HepG2 (cell line): Measurements from ENCODE around the gene BTAF1. TPM values are rescaled to one million over a fixed set of nuclear protein-coding genes. Genes with fewer than 3 reads are reported as not detected.
A peak's percentile ranks its signal among the peaks of the same experiment; 100 is the strongest.

Experiments
- ATAC-seq: fragments of 200-7000 bp; cut with Tn5 transposase; 3 replicates; pipeline ENCODE4 v1.9.1; 2020; ENCODE audit warnings: mild to moderate bottlenecking, moderate library complexity
- BruUV-seq: library from RNA; stranded (reverse); fragments of 400-500 nt; replicated peaks from 2 replicates; lab custom pipeline; 2021; lab: Mats Ljungman, UMichigan
- CTCF ChIA-PET: fragments of 300-600 bp; formaldehyde crosslinking; extraction: SDS; loops from one replicate; lab custom pipeline; 2021; ENCODE audit warnings: low total read pairs, inconsistent platforms, low intra/inter-chr PET ratio; lab: Yijun Ruan, JAX
- POLR2A ChIA-PET: fragments of 350-600 bp; sonication (Branson Sonifier 250); formaldehyde crosslinking; loops from one replicate; lab custom pipeline; 2020; ENCODE audit warnings: antibody characterized with exemption, inconsistent platforms; lab: Yijun Ruan, JAX
- DNase-seq: peaks from one replicate; pipeline ENCODE4 v3.0.0-alpha.2; 2015; ENCODE audit warnings: low spot score
- FAIRE-seq: peaks from 3 replicates; lab custom pipeline; 2011; peaks lifted over from hg19 to GRCh38; lab: Jason Lieb, UNC
- H2AFZ ChIP-seq: one replicate; pipeline ENCODE4 v1.6.1; 2011; ENCODE audit warnings: low read length, inconsistent platforms
- H3K27ac ChIP-seq: fragments of 300-600 bp; 3 replicates; pipeline ENCODE4 v1.8.0; 2011; ENCODE audit warnings: mixed run types, mild to moderate bottlenecking, mixed read lengths, low read length, inconsistent platforms; ENCODE audit not compliant: insufficient read depth; ENCODE audit errors: extremely low read length
- H3K27me3 ChIP-seq, 2 experiments: fragments of 200-600 bp in 1 of 2; 2 replicates in 1 of 2; 3 replicates in 1 of 2; pipeline versions ENCODE4 v1.6.0 to v1.8.0; 2011; ENCODE audit warnings: low read length in 2 of 2, mild to moderate bottlenecking in 2 of 2, moderate library complexity in 2 of 2, inconsistent platforms in 1 of 2; ENCODE audit not compliant: insufficient read depth in 2 of 2, control insufficient read depth in 1 of 2
- H3K36me3 ChIP-seq, 2 experiments: fragments of 200-600 bp in 1 of 2; replicated peaks in 1 of 2; 2 replicates in 1 of 2; 3 replicates in 1 of 2; pipeline versions ENCODE4 v1.5.1 to v1.8.0; 2011; ENCODE audit warnings: low read length in 2 of 2, inconsistent platforms in 1 of 2; ENCODE audit not compliant: insufficient read depth in 2 of 2, control insufficient read depth in 1 of 2
- H3K4me1 ChIP-seq: 2 replicates; pipeline ENCODE4 v1.5.1; 2012; ENCODE audit warnings: low read length, inconsistent platforms; ENCODE audit not compliant: insufficient read depth
- H3K4me2 ChIP-seq: 2 replicates; pipeline ENCODE4 v1.6.0; 2011; ENCODE audit warnings: low read depth, low read length, inconsistent platforms
- H3K4me3 ChIP-seq, 3 experiments: fragments of 200-600 bp in 1 of 3; sonication (generic), shearing (Covaris generic) in 1 of 3; replicated peaks in 1 of 3; 2 replicates each; pipeline ENCODE4 v1.5.1; 2011 to 2016; ENCODE audit warnings: low read length in 3 of 3, inconsistent platforms in 2 of 3, low read depth in 2 of 3, mild to moderate bottlenecking in 2 of 3, control low read depth in 1 of 3, mixed read lengths in 1 of 3; ENCODE audit not compliant: insufficient read depth in 1 of 3
- H3K79me2 ChIP-seq: one replicate; pipeline ENCODE4 v1.6.1; 2011; ENCODE audit warnings: low read length, inconsistent platforms; ENCODE audit not compliant: insufficient read depth
- H3K9ac ChIP-seq: 2 replicates; pipeline ENCODE4 v1.6.0; 2011; ENCODE audit warnings: mild to moderate bottlenecking, low read depth, low read length, inconsistent platforms; ENCODE audit not compliant: insufficient read depth
- H3K9me3 ChIP-seq: 2 replicates; pipeline ENCODE4 v1.5.1; 2012; ENCODE audit warnings: mild to moderate bottlenecking, low read length
- H4K20me1 ChIP-seq: 2 replicates; pipeline ENCODE4 v1.6.0; 2011; ENCODE audit warnings: inconsistent platforms, mild to moderate bottlenecking, low read length, moderate library complexity; ENCODE audit not compliant: insufficient read depth
- AGO2 ChIP-seq: fragments of 200-400 bp; formaldehyde crosslinking; optimal IDR thresholded peaks from 2 replicates; pipeline ENCODE3; 2017; ENCODE audit warnings: mild to moderate bottlenecking, low read depth, low read length, moderate library complexity
- AKAP8 ChIP-seq: sonication (generic); formaldehyde crosslinking; IDR thresholded peaks from 2 replicates; pipeline ENCODE4 v1.5.1; 2020; ENCODE audit warnings: mild to moderate bottlenecking, missing genetic modification reagents
- GATAD1 ChIP-seq: IDR thresholded peaks from 2 replicates; pipeline ENCODE4 v1.6.1; 2016; ENCODE audit warnings: missing genetic modification reagents, missing compliant biosample characterization
- HNF1A ChIP-seq, 2 experiments: sonication (generic) in 1 of 2; formaldehyde crosslinking in 1 of 2; IDR thresholded peaks; 2 replicates each; pipeline versions ENCODE4 v1.4.0 to v1.6.1; 2016 to 2020; ENCODE audit warnings: borderline replicate concordance in 1 of 2, low read depth in 1 of 2, mild to moderate bottlenecking in 1 of 2, missing genetic modification reagents in 1 of 2
- NRL ChIP-seq: sonication (generic); formaldehyde crosslinking; IDR thresholded peaks from 2 replicates; pipeline ENCODE4 v1.5.0; 2020; ENCODE audit warnings: missing genetic modification reagents, mild to moderate bottlenecking, moderate library complexity, borderline replicate concordance
- TBX2 ChIP-seq: sonication (generic); formaldehyde crosslinking; IDR thresholded peaks from 2 replicates; pipeline ENCODE4 v1.5.0; 2020; ENCODE audit warnings: missing genetic modification reagents, mild to moderate bottlenecking, borderline replicate concordance
- TEAD3 ChIP-seq: optimal IDR thresholded peaks from 2 replicates; pipeline ENCODE3; 2016; ENCODE audit warnings: borderline replicate concordance
- ZFP36 ChIP-seq: fragments of 150-350 bp; IDR thresholded peaks from 2 replicates; pipeline ENCODE4 v1.6.1; 2018; ENCODE audit warnings: borderline replicate concordance, low read length, low read depth; ENCODE audit not compliant: partially characterized antibody
- ZNF10 ChIP-seq: sonication (generic); formaldehyde crosslinking; IDR thresholded peaks from 2 replicates; pipeline ENCODE4 v1.4.0; 2020; ENCODE audit warnings: mild to moderate bottlenecking, low read depth, missing genetic modification reagents, borderline replicate concordance
- ZNF564 ChIP-seq: sonication (generic); formaldehyde crosslinking; IDR thresholded peaks from 2 replicates; pipeline ENCODE4 v1.8.1; 2023; ENCODE audit warnings: mild to moderate bottlenecking, missing genetic modification reagents
- ZNF572 ChIP-seq: sonication (generic); formaldehyde crosslinking; IDR thresholded peaks from 2 replicates; pipeline ENCODE4 v1.5.1; 2020; ENCODE audit warnings: mild to moderate bottlenecking, missing genetic modification reagents
- ZNF615 ChIP-seq: sonication (generic); formaldehyde crosslinking; IDR thresholded peaks from 2 replicates; pipeline ENCODE4 v1.5.0; 2020; ENCODE audit warnings: mild to moderate bottlenecking, missing genetic modification reagents, borderline replicate concordance
- ZNF639 ChIP-seq: conservative IDR thresholded peaks from 2 replicates; pipeline ENCODE4 v1.6.1; 2018; ENCODE audit warnings: missing genetic modification reagents
- ZNF660 ChIP-seq: sonication (generic); formaldehyde crosslinking; IDR thresholded peaks from 2 replicates; pipeline ENCODE4 v1.5.1; 2020; ENCODE audit warnings: mild to moderate bottlenecking, low read depth, missing genetic modification reagents, borderline replicate concordance
- WGBS: methylation state at CpG from one replicate; pipeline ENCODE4 v1.1.6; 2017; ENCODE audit warnings: low lambda C conversion rate; 5-methylcytosine and 5-hydroxymethylcytosine counted together
- in situ Hi-C: cut with HindIII; loops from 2 replicates; pipeline ENCODE4 v1.10.0; 2017; ENCODE audit warnings: low pct_unique_long_range_greater_than_20kb; ENCODE audit not compliant: extremely low pct_ligation_motif_present
- intact Hi-C: fragments of 100-400 bp; cut with micrococcal nuclease; formaldehyde crosslinking; loops from one replicate; pipeline ENCODE4 v1.10.0; 2022; ENCODE audit not compliant: unreplicated experiment
- polyA plus RNA-seq, 8 experiments: library from polyadenylated mRNA; depleted of rRNA in 3 of 8; stranded (reverse) in 7 of 8; unstranded in 1 of 8; fragments of >200 nt; fragmentation: Illumina TruSeq in 4 of 8; extraction: Trizol in 4 of 8; gene quantifications; 2 replicates each; pipeline versions ENCODE4 v1.2.1 to v1.2.3, GENCODE V29; 2011 to 2016; ENCODE audit warnings: low read depth in 4 of 8, missing spikeins in 1 of 8, mixed read lengths in 1 of 8; ENCODE audit not compliant: insufficient read depth in 1 of 8
- total RNA-seq, 5 experiments: library from RNA; depleted of rRNA; stranded (reverse); fragments of >200 nt; fragmentation: Illumina TruSeq; extraction: Trizol; gene quantifications; 2 replicates each; pipeline ENCODE4 v1.2.3, GENCODE V29; 2016; ENCODE audit warnings: low read depth in 1 of 5

BTAF1 gene
- total and polyA plus RNA-seq, 2 of the 13 experiments (the other 11 are each of a cell fraction or from before 2014, with no cell fraction given): 38.6 to 54.1 TPM

- TF ChIP-seq HNF1A (IDR thresholded peaks at IDR 0.05; ENCODE audit: low read depth) (no peak), HNF1A (CRISPR knock-in tag; IDR thresholded peaks at IDR 0.05; ENCODE audit: borderline replicate concordance) (no peak)
Measured at GRCh38 chr10:91883549-91884444, 39.8 kb upstream of the BTAF1 start (continued).

GRCh38 chr10:91884536-91884935 is 39.0 kb upstream of the BTAF1 start:
- FAIRE-seq: no peak
- WGBS: 94% methylated on average over 1 of the region's 1 CpG
- H3K9ac ChIP-seq: no peak overlapping the region
- no peak overlapping the region for H3K4me3 ChIP-seq
- no peaks in the 10 kb centered on the region for H4K20me1 ChIP-seq
- no TSS peak for BruUV-seq
- peaks cover 45% of the 10 kb centered on the region for H3K4me1 ChIP-seq
- intact Hi-C loops: no loop called here
- H3K4me2 ChIP-seq: peak overlapping the region; percentile 79; the same call in 1 of the 2 replicates
- H2AFZ ChIP-seq: no peak overlapping the region
- ChIA-PET CTCF (no interaction called here), POLR2A (no interaction called here)
- no peak for DNase-seq
- in situ Hi-C loops: no loop called here
- H3K27me3 ChIP-seq: peaks cover 0 to 10% of the 10 kb centered on the region in 2 experiments; a peak in 2 of 5 replicates
- TF ChIP-seq AKAP8 (no peak), ZNF639 (no peak), ZNF660 (CRISPR knock-in tag) (no peak), ZNF10 (no peak), AGO2 (no peak), NRL (CRISPR knock-in tag) (no peak), ZNF615 (CRISPR knock-in tag) (no peak), TEAD3 (no peak), GATAD1 (CRISPR knock-in tag) (no peak), ZNF572 (CRISPR knock-in tag) (no peak), ZFP36 (no peak), ZNF564 (no peak), TBX2 (CRISPR knock-in tag) (no peak)
- H3K79me2 ChIP-seq: no peaks in the 10 kb centered on the region
- no peak for ATAC-seq
- no peaks in the 10 kb centered on the region for H3K9me3 ChIP-seq
- no peaks in the 10 kb centered on the region for H3K36me3 ChIP-seq
- no peak overlapping the region for H3K27ac ChIP-seq
